Tibial artery (tissue), 4 donors: ENCODE measurements around the gene LTBP4.

ENCODE experiments used
- DNase-seq, 2 donors: peaks; one replicate each; pipeline ENCODE4 v3.0.0-alpha.2; 2019
- H3K27ac ChIP-seq, 2 donors: fragments of 200-600 bp; sonication (generic) in 1 of 2; 1 replicate in 1 of 2; 2 replicates in 1 of 2; pipeline ENCODE4 v1.5.1; 2018 to 2019; ENCODE audit warnings: mild to moderate bottlenecking in 1 of 2
- H3K27me3 ChIP-seq, 2 donors: fragments of 200-600 bp; sonication (generic) in 1 of 2; one replicate each; pipeline versions ENCODE4 v1.5.1 to v1.6.0; 2016 to 2019
- H3K36me3 ChIP-seq, 3 donors: fragments of 200-600 bp; sonication (generic) in 2 of 3; one replicate each; pipeline ENCODE4 v1.5.1; 2016 to 2019; ENCODE audit warnings: mild to moderate bottlenecking in 2 of 3
- H3K4me1 ChIP-seq, 4 donors: fragments of 200-600 bp; sonication (generic) in 2 of 4; 1 replicate in 3 of 4; 2 replicates in 1 of 4; pipeline ENCODE4 v1.5.1; 2016 to 2019
- H3K4me3 ChIP-seq, 2 donors: fragments of 200-600 bp; sonication (generic) in 1 of 2; 1 replicate in 1 of 2; 2 replicates in 1 of 2; pipeline ENCODE4 v1.5.1; 2018 to 2019; ENCODE audit warnings: mild to moderate bottlenecking in 2 of 2
- H3K9me3 ChIP-seq, 3 donors: fragments of 200-600 bp; sonication (generic) in 1 of 3; one replicate each; pipeline ENCODE4 v1.5.1; 2016 to 2019
- intact Hi-C: fragments of 100-400 bp; cut with DNase I; formaldehyde crosslinking; loops from one replicate; pipeline ENCODE4 v1.15.0; 2023; ENCODE audit warnings: low total_unique reads
- TF ChIP-seq, protein P1 (sequence below), 2 experiments: fragments of 200-600 bp in 1 of 2; fragments of 450-650 bp in 1 of 2; IDR thresholded peaks; one replicate each; pipeline ENCODE4 v1.5.1; 2017 to 2019; ENCODE audit warnings: antibody characterized with exemption in 2 of 2, mild to moderate bottlenecking in 1 of 2, moderate library complexity in 1 of 2

Gene LTBP4

DNA sequence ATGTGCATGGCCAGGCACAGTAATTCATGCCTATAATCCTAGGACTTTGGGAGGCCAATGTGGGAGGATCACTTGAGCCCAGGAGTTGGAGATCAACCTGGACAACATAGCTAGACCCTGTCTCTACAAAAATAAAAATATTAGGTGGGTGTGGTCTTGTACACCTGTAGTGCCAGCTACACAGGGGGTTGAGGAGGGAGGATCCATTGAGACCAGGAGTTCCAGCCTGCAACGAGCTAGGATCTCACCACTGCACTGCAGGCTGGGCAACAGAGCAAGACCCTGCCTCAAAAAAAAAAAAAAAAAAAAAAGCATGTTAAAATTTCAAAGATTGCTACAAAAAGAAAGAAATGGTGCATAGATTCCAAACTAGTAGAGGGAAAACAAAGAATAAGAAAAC, 37.2 kb downstream of the LTBP4 start:
- no peak overlapping the region for H3K27ac ChIP-seq

GRCh38 chr19:40639638-40639982, 38.4 kb downstream of the LTBP4 start:
- TF ChIP-seq, protein P1, sequence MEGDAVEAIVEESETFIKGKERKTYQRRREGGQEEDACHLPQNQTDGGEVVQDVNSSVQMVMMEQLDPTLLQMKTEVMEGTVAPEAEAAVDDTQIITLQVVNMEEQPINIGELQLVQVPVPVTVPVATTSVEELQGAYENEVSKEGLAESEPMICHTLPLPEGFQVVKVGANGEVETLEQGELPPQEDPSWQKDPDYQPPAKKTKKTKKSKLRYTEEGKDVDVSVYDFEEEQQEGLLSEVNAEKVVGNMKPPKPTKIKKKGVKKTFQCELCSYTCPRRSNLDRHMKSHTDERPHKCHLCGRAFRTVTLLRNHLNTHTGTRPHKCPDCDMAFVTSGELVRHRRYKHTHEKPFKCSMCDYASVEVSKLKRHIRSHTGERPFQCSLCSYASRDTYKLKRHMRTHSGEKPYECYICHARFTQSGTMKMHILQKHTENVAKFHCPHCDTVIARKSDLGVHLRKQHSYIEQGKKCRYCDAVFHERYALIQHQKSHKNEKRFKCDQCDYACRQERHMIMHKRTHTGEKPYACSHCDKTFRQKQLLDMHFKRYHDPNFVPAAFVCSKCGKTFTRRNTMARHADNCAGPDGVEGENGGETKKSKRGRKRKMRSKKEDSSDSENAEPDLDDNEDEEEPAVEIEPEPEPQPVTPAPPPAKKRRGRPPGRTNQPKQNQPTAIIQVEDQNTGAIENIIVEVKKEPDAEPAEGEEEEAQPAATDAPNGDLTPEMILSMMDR (IDR thresholded peaks at IDR 0.05): no peak
- no peaks in the 10 kb centered on the region for H3K36me3 ChIP-seq
- no peaks in the 10 kb centered on the region for H3K27me3 ChIP-seq
- peak overlapping the region; percentile 73 to 78 for H3K27ac ChIP-seq
- intact Hi-C loops: loop anchor here (10.0 kb wide), 1 partner anchor 115 kb away; no protein-coding TSS in a partner anchor
- DNase-seq: no peak
- no peak overlapping the region for H3K4me3 ChIP-seq
- H3K4me1 ChIP-seq: peaks cover 0 to 52% (median 30%) of the 10 kb centered on the region in 4 donors
- H3K9me3 ChIP-seq: no peaks in the 10 kb centered on the region

More for the DNA sequence above, 37.2 kb downstream of the LTBP4 start:
- H3K4me3 ChIP-seq: no peak overlapping the region
- intact Hi-C loops: loop anchor here (10.0 kb wide), 1 partner anchor 114 kb away; no protein-coding TSS in a partner anchor
- DNase-seq: no peak
- H3K36me3 ChIP-seq: no peaks in the 10 kb centered on the region
- no peaks in the 10 kb centered on the region for H3K27me3 ChIP-seq
- H3K4me1 ChIP-seq: peaks cover 0 to 53% (median 34%) of the 10 kb centered on the region in 4 donors
- no peaks in the 10 kb centered on the region for H3K9me3 ChIP-seq
- TF ChIP-seq, protein P1 (IDR thresholded peaks at IDR 0.05): no peak

DNA sequence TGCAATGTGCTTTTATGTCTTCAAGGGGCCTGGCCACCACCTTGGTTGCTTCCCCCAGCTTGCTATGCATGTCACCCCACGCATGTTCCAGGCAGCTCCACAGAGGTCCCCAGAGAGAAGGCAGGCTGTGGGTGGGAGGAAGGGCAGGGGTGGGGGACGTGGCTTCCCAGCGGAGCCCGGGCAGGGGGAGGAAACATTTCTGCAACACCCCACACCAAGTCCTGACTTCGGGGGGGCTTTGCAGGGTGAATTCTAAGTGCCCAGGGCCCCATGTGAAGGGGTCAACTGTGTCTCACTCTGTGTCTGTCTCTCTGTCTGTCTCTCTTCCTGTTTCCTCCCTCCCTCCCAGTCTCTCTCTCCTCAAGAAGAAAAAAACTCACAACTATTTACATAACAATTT, 39.6 kb downstream of the LTBP4 start:
- TF ChIP-seq, protein P1 (IDR thresholded peaks at IDR 0.05): no peak
- Histone ChIP-seq H3K36me3 (no peaks in the 10 kb centered on the region), H3K9me3 (no peaks in the 10 kb centered on the region), H3K27me3 (no peaks in the 10 kb centered on the region), H3K4me3 (no peak overlapping the region), H3K27ac (peak overlapping the region; percentile 73 to 78), H3K4me1 (peaks cover 0 to 62% (median 36%) of the 10 kb centered on the region in 4 donors)
- intact Hi-C loops: no loop called here
- DNase-seq: peak in 1 of 2 donors; percentile 83

DNA sequence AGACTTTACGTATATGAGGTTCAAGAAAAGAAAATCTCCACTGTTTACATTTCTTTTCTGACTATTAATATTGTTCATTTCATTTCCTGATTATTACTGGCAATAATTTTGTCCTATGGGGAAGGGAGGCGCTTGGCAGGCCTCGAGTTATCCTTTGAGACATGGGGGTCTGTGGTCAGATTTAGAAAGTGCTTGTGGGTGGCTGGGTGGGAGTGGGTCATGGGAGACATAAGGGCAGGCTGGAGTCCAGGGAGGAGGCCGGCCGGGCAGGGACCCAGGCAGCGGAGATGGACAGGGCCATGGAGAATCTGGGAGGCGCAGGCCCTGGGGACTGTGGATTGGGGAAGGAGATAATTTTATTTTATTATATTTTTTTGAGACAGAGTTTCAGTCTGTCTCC, 40.1 kb downstream of the LTBP4 start:
- Histone ChIP-seq H3K27me3 (no peaks in the 10 kb centered on the region), H3K4me1 (peaks cover 0 to 63% (median 37%) of the 10 kb centered on the region in 4 donors), H3K27ac (peak overlapping the region; percentile 73 to 78), H3K9me3 (no peaks in the 10 kb centered on the region), H3K36me3 (no peaks in the 10 kb centered on the region), H3K4me3 (no peak overlapping the region)
- TF ChIP-seq, protein P1 (IDR thresholded peaks at IDR 0.05): no peak
- intact Hi-C loops: no loop called here
- no peak for DNase-seq

DNA sequence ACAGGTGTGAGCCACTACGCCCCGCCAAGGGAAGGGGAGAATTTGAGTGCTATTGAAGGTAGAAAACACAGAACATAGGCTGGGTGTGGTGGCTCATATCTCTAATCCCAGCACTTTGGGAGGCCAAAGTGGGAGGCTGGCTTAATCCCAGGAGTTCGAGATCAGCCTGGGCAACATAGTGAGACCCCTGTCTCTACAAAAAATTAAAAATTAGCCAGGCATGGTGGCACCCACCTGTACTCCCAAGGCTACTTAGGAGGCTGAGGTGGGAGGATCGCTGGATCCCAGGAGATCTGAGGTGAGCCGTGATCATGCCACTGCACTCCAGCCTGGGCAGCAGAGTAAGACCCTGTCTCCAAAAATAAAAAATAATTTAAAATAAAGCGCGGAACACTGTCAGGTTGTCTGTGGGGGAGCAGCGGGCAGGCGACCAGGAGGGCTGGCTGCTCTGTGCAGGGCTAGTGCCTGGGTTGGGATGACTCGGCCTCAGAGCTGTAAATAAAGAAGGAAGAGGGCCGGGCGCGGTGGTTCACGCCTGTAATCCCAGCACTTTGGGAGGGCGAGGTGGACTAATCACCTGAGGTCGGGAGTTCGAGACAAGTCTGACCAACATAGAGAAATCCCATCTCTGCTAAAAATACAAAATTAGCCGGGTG, 41.0 kb downstream of the LTBP4 start:
- peak overlapping the region; percentile 73 to 78 for H3K27ac ChIP-seq
- DNase-seq: no peak
- H3K27me3 ChIP-seq: no peaks in the 10 kb centered on the region
- intact Hi-C loops: no loop called here
- no peaks in the 10 kb centered on the region for H3K9me3 ChIP-seq
- TF ChIP-seq, protein P1 (IDR thresholded peaks at IDR 0.05): no peak
- H3K4me3 ChIP-seq: no peak overlapping the region
- peaks cover 0 to 72% (median 43%) of the 10 kb centered on the region in 4 donors for H3K4me1 ChIP-seq
- H3K36me3 ChIP-seq: no peaks in the 10 kb centered on the region
